Measurements from ENCODE around the gene GDF9.

Gene GDF9

DNA sequence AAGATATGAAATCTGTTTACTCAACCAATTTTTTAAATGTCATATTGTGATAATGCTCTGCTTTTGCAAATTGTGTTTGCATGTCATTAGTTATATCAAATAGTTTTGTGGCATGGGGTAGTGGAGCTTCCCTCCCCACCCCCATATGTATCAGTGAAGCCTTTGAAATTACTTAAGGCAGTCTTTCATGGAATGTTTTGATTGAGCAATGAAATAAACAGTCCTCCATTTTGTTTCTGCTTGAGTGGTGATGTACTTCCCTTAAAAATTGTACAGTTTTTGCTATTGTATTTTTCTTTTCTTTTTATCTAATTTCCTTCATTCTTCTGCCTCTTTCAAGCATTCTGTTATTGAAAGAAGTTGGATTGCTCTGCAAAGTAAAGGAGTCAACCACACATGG lies 49.7 kb downstream of the GDF9 start:
- DNase-seq (ENCODE audit: low spot score) = no peak
- TF ChIP-seq, protein P1, sequence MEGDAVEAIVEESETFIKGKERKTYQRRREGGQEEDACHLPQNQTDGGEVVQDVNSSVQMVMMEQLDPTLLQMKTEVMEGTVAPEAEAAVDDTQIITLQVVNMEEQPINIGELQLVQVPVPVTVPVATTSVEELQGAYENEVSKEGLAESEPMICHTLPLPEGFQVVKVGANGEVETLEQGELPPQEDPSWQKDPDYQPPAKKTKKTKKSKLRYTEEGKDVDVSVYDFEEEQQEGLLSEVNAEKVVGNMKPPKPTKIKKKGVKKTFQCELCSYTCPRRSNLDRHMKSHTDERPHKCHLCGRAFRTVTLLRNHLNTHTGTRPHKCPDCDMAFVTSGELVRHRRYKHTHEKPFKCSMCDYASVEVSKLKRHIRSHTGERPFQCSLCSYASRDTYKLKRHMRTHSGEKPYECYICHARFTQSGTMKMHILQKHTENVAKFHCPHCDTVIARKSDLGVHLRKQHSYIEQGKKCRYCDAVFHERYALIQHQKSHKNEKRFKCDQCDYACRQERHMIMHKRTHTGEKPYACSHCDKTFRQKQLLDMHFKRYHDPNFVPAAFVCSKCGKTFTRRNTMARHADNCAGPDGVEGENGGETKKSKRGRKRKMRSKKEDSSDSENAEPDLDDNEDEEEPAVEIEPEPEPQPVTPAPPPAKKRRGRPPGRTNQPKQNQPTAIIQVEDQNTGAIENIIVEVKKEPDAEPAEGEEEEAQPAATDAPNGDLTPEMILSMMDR (IDR thresholded peaks at IDR 0.05; ENCODE audit: extremely low read depth, missing control alignments) = no peak

DNA sequence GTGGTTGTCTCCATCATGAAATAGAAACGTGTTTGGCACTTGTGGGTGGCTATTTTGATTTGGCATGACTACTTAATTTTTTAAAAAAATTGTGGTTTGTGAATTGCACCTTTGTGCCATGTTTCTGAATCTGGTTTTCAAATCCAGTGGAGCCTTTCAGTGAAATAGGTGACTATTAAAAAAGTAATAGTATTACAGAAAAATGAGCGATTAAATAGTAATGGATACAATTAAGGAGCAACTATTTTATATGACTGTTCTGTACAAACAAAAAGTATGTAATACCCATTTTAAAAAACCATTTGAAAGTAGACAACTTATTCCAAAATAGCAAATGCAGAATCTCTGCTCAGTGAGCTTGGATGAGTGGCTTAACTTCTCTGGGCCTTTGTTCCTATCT lies 50.2 kb downstream of the GDF9 start:
- TF ChIP-seq, protein P1 (IDR thresholded peaks at IDR 0.05; ENCODE audit: extremely low read depth, missing control alignments) = no peak
- DNase-seq (ENCODE audit: low spot score) = no peak

DNA sequence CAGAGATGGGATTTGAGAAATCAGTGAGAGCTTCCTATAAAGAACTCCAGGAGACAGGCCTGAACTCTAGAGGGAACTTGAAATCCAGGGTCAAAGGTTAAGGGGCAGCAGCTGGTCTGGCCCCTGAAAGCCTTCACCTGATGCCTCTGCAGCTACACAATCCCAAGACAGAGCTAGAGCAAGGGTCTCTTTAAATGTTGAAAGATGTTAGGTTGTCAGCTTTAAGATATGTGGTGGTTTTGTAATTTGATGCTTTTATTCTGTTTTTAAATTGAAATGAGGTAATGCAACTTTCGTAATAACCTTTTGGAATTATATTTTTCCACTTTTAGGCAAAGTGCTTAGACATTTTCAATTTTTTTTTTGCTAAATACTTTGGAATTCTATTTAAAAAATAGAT lies 50.8 kb downstream of the GDF9 start:
- TF ChIP-seq, protein P1 (IDR thresholded peaks at IDR 0.05; ENCODE audit: extremely low read depth, missing control alignments) = no peak
- DNase-seq (ENCODE audit: low spot score) = no peak

DNA sequence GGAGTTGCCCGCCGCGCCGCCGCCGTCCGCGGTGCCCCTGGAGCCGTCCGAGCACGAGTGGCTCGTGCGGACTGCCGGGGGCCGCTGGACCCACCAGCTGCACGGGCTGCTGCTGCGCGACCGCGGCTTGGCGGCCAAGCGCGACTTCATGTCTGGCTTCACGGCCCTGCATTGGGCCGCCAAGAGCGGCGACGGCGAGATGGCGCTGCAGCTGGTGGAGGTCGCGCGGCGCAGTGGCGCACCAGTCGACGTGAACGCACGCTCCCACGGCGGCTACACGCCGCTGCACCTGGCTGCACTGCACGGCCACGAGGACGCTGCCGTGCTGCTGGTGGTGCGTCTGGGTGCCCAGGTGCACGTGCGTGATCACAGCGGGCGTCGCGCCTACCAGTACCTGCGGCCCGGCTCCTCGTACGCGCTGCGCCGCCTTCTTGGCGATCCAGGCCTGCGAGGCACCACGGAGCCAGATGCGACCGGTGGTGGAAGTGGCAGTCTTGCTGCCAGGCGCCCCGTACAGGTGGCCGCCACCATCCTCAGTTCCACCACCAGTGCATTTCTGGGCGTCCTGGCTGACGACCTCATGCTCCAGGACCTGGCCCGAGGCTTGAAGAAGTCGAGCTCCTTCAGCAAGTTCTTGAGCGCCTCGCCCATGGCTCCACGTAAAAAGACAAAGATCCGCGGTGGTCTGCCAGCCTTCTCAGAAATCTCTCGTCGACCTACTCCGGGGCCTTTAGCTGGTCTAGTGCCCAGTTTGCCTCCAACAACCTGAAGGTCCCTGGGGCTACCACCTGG lies 51.6 kb downstream of the GDF9 start:
- no peak for DNase-seq (ENCODE audit: low spot score)
- TF ChIP-seq, protein P1 (IDR thresholded peaks at IDR 0.05; ENCODE audit: extremely low read depth, missing control alignments) = no peak

DNA sequence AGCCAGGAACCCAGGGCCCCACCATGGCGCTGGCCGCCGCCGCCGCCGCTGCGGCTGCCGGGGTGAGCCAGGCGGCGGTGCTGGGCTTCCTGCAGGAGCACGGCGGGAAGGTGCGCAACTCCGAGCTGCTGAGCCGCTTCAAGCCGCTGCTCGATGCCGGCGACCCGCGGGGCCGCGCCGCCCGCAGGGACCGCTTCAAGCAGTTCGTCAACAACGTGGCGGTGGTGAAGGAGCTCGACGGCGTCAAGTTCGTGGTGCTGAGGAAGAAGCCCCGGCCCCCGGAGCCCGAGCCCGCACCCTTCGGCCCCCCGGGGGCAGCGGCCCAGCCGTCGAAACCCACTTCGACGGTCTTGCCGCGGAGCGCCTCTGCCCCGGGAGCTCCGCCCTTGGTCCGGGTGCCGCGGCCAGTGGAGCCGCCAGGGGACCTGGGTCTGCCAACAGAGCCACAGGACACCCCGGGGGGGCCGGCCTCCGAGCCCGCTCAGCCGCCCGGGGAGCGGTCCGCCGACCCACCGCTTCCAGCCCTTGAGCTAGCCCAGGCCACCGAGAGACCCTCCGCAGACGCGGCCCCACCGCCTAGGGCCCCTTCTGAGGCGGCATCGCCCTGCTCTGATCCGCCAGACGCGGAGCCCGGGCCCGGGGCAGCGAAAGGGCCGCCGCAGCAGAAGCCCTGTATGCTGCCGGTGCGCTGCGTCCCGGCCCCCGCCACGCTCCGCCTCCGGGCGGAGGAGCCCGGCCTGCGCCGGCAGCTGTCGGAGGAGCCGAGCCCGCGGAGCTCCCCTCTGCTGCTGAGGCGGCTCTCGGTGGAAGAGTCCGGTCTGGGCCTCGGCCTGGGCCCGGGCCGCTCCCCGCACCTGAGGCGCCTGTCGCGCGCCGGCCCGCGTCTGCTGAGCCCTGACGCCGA lies 52.4 kb downstream of the GDF9 start:
- TF ChIP-seq, protein P1 (IDR thresholded peaks at IDR 0.05; ENCODE audit: extremely low read depth, missing control alignments) = no peak

DNA sequence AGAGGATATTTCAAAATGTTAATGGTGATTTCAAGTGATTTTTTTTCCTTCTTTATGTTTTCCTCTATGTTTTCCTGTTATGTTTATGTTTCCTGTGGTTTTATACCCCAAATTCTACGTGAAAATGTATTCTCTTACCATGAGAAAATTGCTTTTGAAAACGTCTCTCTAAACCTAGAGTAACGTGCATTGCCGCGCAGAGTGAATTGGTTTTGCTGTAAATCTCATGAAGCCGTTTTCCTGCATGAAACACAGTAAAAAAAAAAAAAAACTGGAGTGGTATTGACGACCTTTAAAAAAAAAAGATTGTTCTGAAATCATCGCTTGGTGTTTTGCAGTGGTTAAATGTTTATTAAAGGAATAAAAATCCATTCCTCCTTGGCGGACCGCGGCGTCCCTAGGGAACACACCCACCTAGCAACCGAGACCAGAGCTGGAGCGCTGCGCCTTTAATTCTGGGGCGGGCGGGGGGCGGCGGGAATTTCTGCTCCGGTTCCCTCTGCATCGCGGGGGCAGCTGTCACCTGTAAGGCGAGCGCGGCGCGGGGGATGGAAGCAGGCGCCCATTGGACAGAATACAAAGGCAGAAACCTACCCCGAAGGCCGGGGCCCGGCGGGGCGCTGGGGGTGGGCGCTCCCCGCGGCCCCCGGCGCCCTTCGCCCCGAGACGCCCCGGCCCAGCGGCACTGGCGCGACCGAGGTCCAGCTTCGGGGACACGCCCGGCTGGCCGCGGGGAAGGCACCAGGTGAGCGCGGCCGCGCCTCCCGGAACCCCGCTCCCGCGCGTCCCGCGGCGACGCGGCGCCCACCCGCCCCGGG lies 53.3 kb downstream of the GDF9 start, which contains the start of gene SOWAHA:
Gene SOWAHA, plus strand, starts transcription at position 522 of the 818 bp plus-strand sequence. CDS start 320 bp downstream, outside the sequence.
- TF ChIP-seq, protein P1 (IDR thresholded peaks at IDR 0.05; ENCODE audit: extremely low read depth, missing control alignments) = no peak
- DNase-seq (ENCODE audit: low spot score) = no peak

More for the DNA sequence above, 52.4 kb downstream of the GDF9 start:
- peak; percentile 79 for DNase-seq (ENCODE audit: low spot score)

Measured in GM20000 (cell line).